GM18951 (cell line): ENCODE results near the gene F12.

Source experiments
- POLR2A ChIP-seq: IDR thresholded peaks from 4 replicates; pipeline ENCODE4 v1.6.1; 2011; ENCODE audit warnings: mild to moderate bottlenecking; ENCODE audit not compliant: insufficient read length, insufficient read depth; ENCODE audit errors: extremely low read depth
- in situ Hi-C: fragments of 300-500 bp; cut with MboI; formaldehyde crosslinking; loops from one replicate; pipeline ENCODE4 v1.12.0; 2022; ENCODE audit warnings: low sequenced_read_pairs, mixed read lengths, inconsistent platforms; ENCODE audit not compliant: unreplicated experiment

F12 gene

GRCh38 chr5:177409043-177409801, at the start of gene F12:
Gene F12 (minus strand): TSS chr5:177409564. CDS start chr5:177409527, 37 bp downstream.
- no peak for TF ChIP-seq POLR2A
- in situ Hi-C loops = loop anchor here (5.0 kb wide), 1 partner anchor 43 kb away; no protein-coding TSS in a partner anchor

GRCh38 chr5:177458912-177459350, 49.6 kb upstream of the F12 start:
- in situ Hi-C loops = no loop called here
- TF ChIP-seq POLR2A = no peak

GRCh38 chr5:177457852-177458681, 48.7 kb upstream of the F12 start:
- in situ Hi-C loops = no loop called here

GRCh38 chr5:177456976-177457851, 47.9 kb upstream of the F12 start:
- no peak for TF ChIP-seq POLR2A
- in situ Hi-C loops = no loop called here

More at GRCh38 chr5:177457852-177458681, 48.7 kb upstream of the F12 start:
- no peak for TF ChIP-seq POLR2A

GRCh38 chr5:177456591-177456964, 47.2 kb upstream of the F12 start:
- TF ChIP-seq POLR2A = no peak
- in situ Hi-C loops = no loop called here

- peak; percentile 42 for TF ChIP-seq POLR2A
- in situ Hi-C loops = no loop called here
These were observed 46.6 kb upstream of the F12 start for GRCh38 chr5:177455661-177456590.

GRCh38 chr5:177455036-177455660, 45.8 kb upstream of the F12 start:
- in situ Hi-C loops = no loop called here
- TF ChIP-seq POLR2A = peak; percentile 65

- in situ Hi-C loops = loop anchor here (5.0 kb wide), 1 partner anchor 47 kb away; the partner anchor contains the start of gene F12
- peak; percentile 18 for TF ChIP-seq POLR2A
These were observed 45.2 kb upstream of the F12 start for GRCh38 chr5:177454397-177455035.

- no peak for TF ChIP-seq POLR2A
- in situ Hi-C loops = loop anchor here (5.0 kb wide), 1 partner anchor 47 kb away; the partner anchor contains the start of gene F12
These were observed 44.6 kb upstream of the F12 start for GRCh38 chr5:177453852-177454396.
